K562 (cell line): ENCODE measurements around the gene ARF1. TPM values are rescaled to one million over a fixed set of nuclear protein-coding genes. Genes with fewer than 3 reads are reported as not detected.

ENCODE experiments used
- E2F8 ChIP-seq: fragments of 450-650 bp; IDR thresholded peaks from 2 replicates; pipeline ENCODE4 v1.7.1; 2018; ENCODE audit warnings: mild to moderate bottlenecking, low read depth; ENCODE audit not compliant: partially characterized antibody
- ZBTB40 ChIP-seq, 2 experiments: fragments of 450-650 bp in 1 of 2; sonication (generic) in 1 of 2; formaldehyde crosslinking in 1 of 2; IDR thresholded peaks; 2 replicates each; pipeline versions ENCODE4 v1.7.1 to v1.9.0; 2016 to 2022; ENCODE audit warnings: inconsistent platforms in 1 of 2, mild to moderate bottlenecking in 1 of 2, missing genetic modification reagents in 1 of 2
- polyA plus RNA-seq, 8 experiments: library from polyadenylated mRNA; depleted of rRNA in 4 of 8; stranded (reverse) in 5 of 8; unstranded in 3 of 8; fragments of >200 nt; fragmentation: Nextera tagmentation in 2 of 8; fragmentation: Illumina TruSeq in 1 of 8; extraction: Ambion mirVana in 2 of 8; extraction: Trizol in 1 of 8; gene quantifications; 2 replicates each; pipeline versions ENCODE4 v1.2.1 to v1.2.3, GENCODE V29; 2011 to 2014; ENCODE audit warnings: inconsistent platforms in 1 of 8, missing spikeins in 1 of 8
- total RNA-seq, 7 experiments: library from RNA; depleted of rRNA in 6 of 7; stranded (reverse); fragments of >200 nt in 6 of 7; fragmentation: Illumina TruSeq in 2 of 7; extraction: Trizol in 2 of 7; gene quantifications; 2 replicates each; pipeline versions ENCODE4 v1.2.1 to v1.2.3, GENCODE V29; 2011 to 2021; ENCODE audit warnings: low replicate concordance in 1 of 7

The ARF1 gene
- total and polyA plus RNA-seq, 9 of the 15 experiments (the other 6 are each of a cell fraction or from before 2014, with no cell fraction given), result 69.8 to 593 (median 325) TPM

DNA sequence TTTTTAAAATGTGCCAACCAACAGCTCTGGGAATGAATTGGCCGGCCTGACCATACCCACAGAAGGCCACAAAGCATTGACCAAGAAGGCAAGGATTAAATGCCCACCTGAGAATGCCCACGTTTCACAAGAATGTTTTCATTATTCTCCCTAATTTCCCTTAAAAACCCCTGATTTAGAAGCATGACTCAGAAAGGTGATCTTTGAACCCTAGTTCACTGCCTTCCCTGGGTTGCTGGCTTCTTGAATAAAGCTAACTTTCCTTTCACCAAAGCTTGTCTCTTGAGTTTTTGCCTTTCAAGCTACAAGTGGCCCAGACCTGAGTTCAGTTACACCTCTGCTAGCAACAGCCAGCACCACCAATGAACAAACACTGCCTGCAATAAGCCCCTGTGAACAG, 41.0 kb downstream of the ARF1 start (continued):
- TF ChIP-seq ZBTB40 (IDR thresholded peaks at IDR 0.05) (no peak), ZBTB40 (CRISPR knock-in tag; IDR thresholded peaks at IDR 0.05) (no peak), E2F8 (no peak)
